SK-N-SH treated with all-trans-retinoic acid at 6 μM for 48 hours (cell line): ENCODE data around the gene PLA2G6.

Source experiments
- ARNTL ChIP-seq: fragments of 450-650 bp; formaldehyde crosslinking; IDR thresholded peaks from 2 replicates; pipeline ENCODE4 v1.5.0; 2020; ENCODE audit warnings: low read depth, mild to moderate bottlenecking, moderate library complexity, borderline replicate concordance
- TCF4 ChIP-seq: fragments of 250-450 bp; sonication (Bioruptor Pico); IDR thresholded peaks from 2 replicates; pipeline ENCODE4 v1.8.0; 2021; ENCODE audit warnings: mild to moderate bottlenecking, moderate library complexity, borderline replicate concordance
- TOX ChIP-seq: fragments of 250-450 bp; sonication (Bioruptor Pico); IDR thresholded peaks from 2 replicates; pipeline ENCODE4 v1.8.0; 2021; ENCODE audit warnings: mild to moderate bottlenecking, moderate library complexity, borderline replicate concordance
- ZNF70 ChIP-seq: fragments of 450-650 bp; formaldehyde crosslinking; IDR thresholded peaks from 2 replicates; pipeline ENCODE4 v1.5.0; 2020; ENCODE audit warnings: mild to moderate bottlenecking, moderate library complexity

DNA sequence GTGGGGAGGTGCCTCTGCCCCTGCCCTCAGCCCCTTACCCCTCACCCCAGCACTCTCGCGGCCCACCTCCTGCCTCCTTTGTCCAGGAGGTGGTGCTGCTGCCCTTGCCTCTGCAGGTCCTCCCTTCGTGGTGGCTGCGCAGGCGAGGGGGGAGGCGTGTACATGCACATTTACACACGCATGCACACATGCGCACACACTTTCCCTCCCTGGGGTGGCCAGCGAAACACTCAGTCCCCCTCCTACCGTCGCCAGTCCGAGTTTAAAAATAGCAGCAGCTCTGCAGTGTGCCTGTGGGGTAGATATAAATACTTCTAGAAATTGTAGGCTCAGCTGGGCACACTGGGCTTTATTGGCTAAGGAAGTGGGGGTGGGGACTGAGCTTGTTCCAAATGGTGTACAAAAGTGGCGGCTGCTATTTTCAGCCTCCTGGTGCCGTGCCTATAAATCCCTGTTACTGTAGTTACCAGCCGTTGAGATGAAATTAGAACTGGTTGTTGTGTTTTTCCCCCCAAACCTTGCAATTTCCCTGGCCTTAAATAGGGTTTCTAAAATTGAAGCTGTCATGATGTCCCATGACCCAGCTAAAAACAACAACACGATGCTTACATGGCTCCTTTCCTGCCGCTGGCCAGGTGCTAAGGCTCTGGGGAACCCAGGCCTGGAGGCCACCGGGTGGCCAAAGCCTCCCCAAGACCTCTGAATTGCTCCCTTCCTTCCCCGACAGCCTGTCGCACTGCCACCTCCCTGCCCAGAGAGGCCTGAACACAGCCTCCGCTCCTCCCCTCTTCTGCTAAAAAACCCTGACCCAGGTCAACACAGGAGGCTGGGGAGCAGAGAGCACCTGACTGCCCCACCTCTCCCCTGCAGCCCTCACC, 112.0 kb downstream of the PLA2G6 start:
- TF ChIP-seq TCF4 (CRISPR knock-in tag) (no peak), ARNTL (CRISPR knock-in tag) (no peak), ZNF70 (no peak), TOX (CRISPR knock-in tag) (no peak)
